ENCODE results near the gene ACBD4. TPM values are rescaled to one million over a fixed set of nuclear protein-coding genes. Genes with fewer than 3 reads are reported as not detected.

ACBD4 gene
- total RNA-seq, 6 experiments from 2014 or later: 24.0 to 78.9 (median 56.9) TPM

DNA sequence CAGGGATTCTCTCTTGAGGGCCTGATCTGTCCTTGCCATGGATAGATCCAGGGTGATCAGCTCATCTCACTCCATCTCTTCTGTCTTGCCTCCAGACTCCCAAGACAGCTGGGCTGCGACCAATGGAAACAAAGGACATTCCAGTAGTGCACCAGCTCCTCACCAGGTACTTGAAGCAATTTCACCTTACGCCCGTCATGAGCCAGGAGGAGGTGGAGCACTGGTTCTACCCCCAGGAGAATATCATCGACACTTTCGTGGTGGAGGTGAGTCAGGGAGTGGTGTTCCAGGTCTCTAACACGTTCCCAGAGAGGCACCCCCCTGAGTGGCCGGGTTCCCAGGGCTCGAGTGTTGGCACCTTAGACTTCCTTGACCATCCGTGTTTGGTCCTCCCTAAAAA lies 32.6 kb upstream of the ACBD4 start:
- Histone ChIP-seq H3K9me3 (no peaks in the 10 kb centered on the region), H3K27me3 (no peaks in the 10 kb centered on the region), H3K36me3 (peaks cover 0 to 95% (median 51%) of the 10 kb centered on the region in 4 donors), H3K4me3 (no peak overlapping the region), H3K27ac (no peak overlapping the region), H3K4me1 (no peaks in the 10 kb centered on the region)
- ATAC-seq (no peak), DNase-seq (no peak)
- 91% methylated on average over 8 of the region's 9 CpGs for WGBS (ENCODE audit: insufficient coverage, low coverage, low lambda C conversion rate, missing lambda C conversion rate)
- TF ChIP-seq, protein P1, sequence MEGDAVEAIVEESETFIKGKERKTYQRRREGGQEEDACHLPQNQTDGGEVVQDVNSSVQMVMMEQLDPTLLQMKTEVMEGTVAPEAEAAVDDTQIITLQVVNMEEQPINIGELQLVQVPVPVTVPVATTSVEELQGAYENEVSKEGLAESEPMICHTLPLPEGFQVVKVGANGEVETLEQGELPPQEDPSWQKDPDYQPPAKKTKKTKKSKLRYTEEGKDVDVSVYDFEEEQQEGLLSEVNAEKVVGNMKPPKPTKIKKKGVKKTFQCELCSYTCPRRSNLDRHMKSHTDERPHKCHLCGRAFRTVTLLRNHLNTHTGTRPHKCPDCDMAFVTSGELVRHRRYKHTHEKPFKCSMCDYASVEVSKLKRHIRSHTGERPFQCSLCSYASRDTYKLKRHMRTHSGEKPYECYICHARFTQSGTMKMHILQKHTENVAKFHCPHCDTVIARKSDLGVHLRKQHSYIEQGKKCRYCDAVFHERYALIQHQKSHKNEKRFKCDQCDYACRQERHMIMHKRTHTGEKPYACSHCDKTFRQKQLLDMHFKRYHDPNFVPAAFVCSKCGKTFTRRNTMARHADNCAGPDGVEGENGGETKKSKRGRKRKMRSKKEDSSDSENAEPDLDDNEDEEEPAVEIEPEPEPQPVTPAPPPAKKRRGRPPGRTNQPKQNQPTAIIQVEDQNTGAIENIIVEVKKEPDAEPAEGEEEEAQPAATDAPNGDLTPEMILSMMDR (IDR thresholded peaks at IDR 0.05): no peak
- no peak for TF ChIP-seq POLR2A (IDR thresholded peaks at IDR 0.05)
- intact Hi-C loops (cut with DNase I): loop anchor here (5.0 to 10.0 kb wide), 2 partner anchors 68 to 71 kb away; no protein-coding TSS in a partner anchor

DNA sequence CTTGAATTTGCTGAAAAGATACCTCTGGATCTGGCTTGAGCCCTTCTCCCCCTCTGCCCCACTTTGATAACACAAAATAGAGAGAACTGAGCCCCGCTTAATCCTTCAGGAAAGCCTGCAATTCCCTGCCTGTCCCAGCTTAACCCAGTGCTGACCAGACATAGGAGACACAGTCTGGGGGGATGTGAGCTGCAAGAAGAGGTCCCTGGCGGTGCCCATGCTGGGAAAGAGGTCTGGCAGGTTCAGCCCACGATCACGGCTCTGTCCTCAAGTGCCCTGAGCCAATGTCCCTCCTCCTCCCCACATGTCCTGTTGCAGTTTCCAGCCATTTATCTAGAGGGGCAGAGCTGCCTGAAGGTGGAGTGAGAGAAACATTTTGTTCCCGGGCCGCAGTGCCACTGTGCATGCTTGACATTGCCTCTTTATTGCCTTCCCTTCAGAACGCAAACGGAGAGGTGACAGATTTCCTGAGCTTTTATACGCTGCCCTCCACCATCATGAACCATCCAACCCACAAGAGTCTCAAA lies 32.2 kb upstream of the ACBD4 start:
- TF ChIP-seq POLR2A (IDR thresholded peaks at IDR 0.05): no peak
- TF ChIP-seq, protein P1 (IDR thresholded peaks at IDR 0.05): no peak
- Histone ChIP-seq H3K27me3 (no peaks in the 10 kb centered on the region), H3K36me3 (peaks cover 0 to 94% (median 49%) of the 10 kb centered on the region in 4 donors), H3K9me3 (no peaks in the 10 kb centered on the region), H3K4me1 (no peaks in the 10 kb centered on the region), H3K27ac (no peak overlapping the region), H3K4me3 (no peak overlapping the region)
- 89% methylated on average over 6 of the region's 9 CpGs for WGBS (ENCODE audit: insufficient coverage, low coverage, low lambda C conversion rate, missing lambda C conversion rate)
- intact Hi-C loops (cut with DNase I): loop anchor here (5.0 to 10.0 kb wide), 2 partner anchors 69 to 71 kb away; no protein-coding TSS in a partner anchor
- ATAC-seq: no peak
- no peak for DNase-seq

DNA sequence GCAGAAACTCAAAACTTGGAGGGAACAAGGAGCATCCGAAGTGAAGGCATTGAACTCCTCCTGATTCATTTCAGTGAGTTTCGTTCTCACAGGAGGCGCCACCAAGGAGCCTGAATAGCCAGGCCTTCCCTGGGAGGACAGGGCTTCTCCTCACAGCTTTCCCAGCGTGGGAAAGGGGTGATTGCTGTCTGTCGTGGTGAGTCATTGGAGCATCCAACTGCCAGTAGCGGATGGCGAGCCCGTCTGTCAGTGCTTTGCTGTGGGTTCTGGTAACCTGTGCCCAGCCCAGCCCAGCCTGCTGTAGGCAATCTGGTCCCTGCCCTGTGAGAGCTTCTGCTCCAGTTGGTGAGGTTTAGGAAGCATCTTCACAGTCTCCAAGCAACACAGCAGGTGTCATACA lies 31.5 kb upstream of the ACBD4 start:
- Histone ChIP-seq H3K9me3 (no peaks in the 10 kb centered on the region), H3K4me3 (no peak overlapping the region), H3K4me1 (no peaks in the 10 kb centered on the region), H3K27ac (no peak overlapping the region), H3K27me3 (no peaks in the 10 kb centered on the region), H3K36me3 (peaks cover 0 to 89% (median 47%) of the 10 kb centered on the region in 4 donors)
- TF ChIP-seq, protein P1 (IDR thresholded peaks at IDR 0.05): no peak
- TF ChIP-seq POLR2A (IDR thresholded peaks at IDR 0.05): no peak
- ATAC-seq (no peak), DNase-seq (no peak)
- WGBS (ENCODE audit: insufficient coverage, low coverage, low lambda C conversion rate, missing lambda C conversion rate): 71% methylated on average over 2 of the region's 8 CpGs
- intact Hi-C loops (cut with DNase I): loop anchor here (5.0 to 10.0 kb wide), 2 partner anchors 69 to 72 kb away; no protein-coding TSS in a partner anchor

DNA sequence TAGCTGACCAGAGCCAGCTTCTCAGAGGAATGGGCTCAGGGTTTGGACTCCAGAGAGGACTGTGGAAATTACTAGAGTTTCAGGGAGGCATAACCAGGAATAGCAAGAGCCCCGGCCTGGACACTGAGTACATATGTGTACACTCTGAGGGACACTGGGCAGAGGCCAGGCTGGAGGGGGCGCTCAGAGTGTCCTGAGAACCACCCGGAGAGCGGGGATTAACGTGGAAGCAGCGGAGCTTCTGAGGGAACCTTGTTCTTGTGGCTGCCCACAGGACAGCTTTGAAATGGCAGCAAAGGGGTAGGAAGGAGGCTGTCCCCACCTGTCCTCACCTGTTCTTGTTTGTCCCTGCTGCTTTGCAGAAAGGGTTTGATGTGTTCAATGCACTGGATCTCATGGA lies 31.0 kb upstream of the ACBD4 start:
- H3K27ac ChIP-seq: no peak overlapping the region
- H3K27me3 ChIP-seq: no peaks in the 10 kb centered on the region
- intact Hi-C loops (cut with DNase I): loop anchor here (5.0 to 10.0 kb wide), 2 partner anchors 70 to 72 kb away; no protein-coding TSS in a partner anchor
- H3K4me3 ChIP-seq: no peak overlapping the region
- 100% methylated on average over 2 of the region's 6 CpGs for WGBS (ENCODE audit: insufficient coverage, low coverage, low lambda C conversion rate, missing lambda C conversion rate)
- TF ChIP-seq, protein P1 (IDR thresholded peaks at IDR 0.05): no peak
- no peak for TF ChIP-seq POLR2A (IDR thresholded peaks at IDR 0.05)
- DNase-seq (no peak), ATAC-seq (no peak)
- no peaks in the 10 kb centered on the region for H3K9me3 ChIP-seq
- H3K36me3 ChIP-seq: peaks cover 0 to 84% (median 46%) of the 10 kb centered on the region in 4 donors
- no peaks in the 10 kb centered on the region for H3K4me1 ChIP-seq
